Heart right ventricle (tissue), 16 donors: ENCODE measurements around the gene SLAMF7. TPM values are rescaled to one million over a fixed set of nuclear protein-coding genes. Genes with fewer than 3 reads are reported as not detected.
"Not testable (repeated sequence)": the region's sequence is repeated elsewhere in the genome, so short reads cannot be mapped to it uniquely, and the experiment has no call there.

Experiments
- ATAC-seq, 8 donors: fragments of 200-7000 bp; cut with Tn5 transposase; one replicate each; pipeline ENCODE4 v1.9.1; 2020; ENCODE audit warnings: mild to moderate bottlenecking in 8 of 8, moderate library complexity in 8 of 8, moderate number of reproducible peaks in 1 of 8
- DNase-seq, 2 donors: peaks; one replicate each; pipeline ENCODE4 v3.0.0-alpha.2; 2020
- H3K27ac ChIP-seq, 10 donors: fragments of 200-600 bp; sonication (generic) in 2 of 10; one replicate each; pipeline versions ENCODE4 v1.5.0 to v1.8.0; 2020 to 2022; ENCODE audit warnings: mild to moderate bottlenecking in 3 of 10
- H3K27me3 ChIP-seq, 7 donors: fragments of 200-600 bp; one replicate each; pipeline ENCODE4 v1.8.0; 2021 to 2022; ENCODE audit warnings: mild to moderate bottlenecking in 2 of 7
- H3K36me3 ChIP-seq, 9 donors: fragments of 200-600 bp; sonication (generic) in 1 of 9; one replicate each; pipeline versions ENCODE4 v1.5.0 to v1.8.0; 2020 to 2022; ENCODE audit warnings: mild to moderate bottlenecking in 2 of 9
- H3K4me1 ChIP-seq, 9 donors: fragments of 200-600 bp; sonication (generic) in 1 of 9; one replicate each; pipeline versions ENCODE4 v1.5.0 to v1.8.0; 2020 to 2022; ENCODE audit warnings: mild to moderate bottlenecking in 4 of 9
- H3K4me3 ChIP-seq, 10 donors: fragments of 200-600 bp; sonication (generic) in 2 of 10; one replicate each; pipeline versions ENCODE4 v1.5.0 to v1.8.0; 2020 to 2022; ENCODE audit warnings: mild to moderate bottlenecking in 7 of 10, moderate library complexity in 2 of 10
- H3K9me3 ChIP-seq, 11 donors: fragments of 200-600 bp in 10 of 11; sonication (generic) in 2 of 11; one replicate each; pipeline versions ENCODE4 v1.5.0 to v1.8.0; 2013 to 2022; ENCODE audit warnings: mild to moderate bottlenecking in 2 of 11, control low read depth in 1 of 11, moderate library complexity in 1 of 11
- CTCF ChIP-seq, 9 donors: fragments of 200-600 bp; sonication (generic) in 2 of 9; IDR thresholded peaks; one replicate each; pipeline versions ENCODE4 v1.5.0 to v1.8.0; 2021 to 2022; ENCODE audit warnings: antibody characterized with exemption in 9 of 9, mild to moderate bottlenecking in 5 of 9, moderate library complexity in 1 of 9
- WGBS, 2 donors: extraction: QIAGEN DNeasy Blood & Tissue Kit; methylation state at CpG; one replicate each; pipeline ENCODE4 v1.1.7; 2013; ENCODE audit warnings: inconsistent platforms in 1 of 2; 5-methylcytosine and 5-hydroxymethylcytosine counted together
- intact Hi-C, 10 donors: fragments of 100-400 bp; cut with DNase I; formaldehyde crosslinking; loops; one replicate each; pipeline versions ENCODE4 v1.11.1 to v1.14.2; 2022
- polyA plus RNA-seq, 2 donors: library from polyadenylated mRNA; stranded (reverse); fragments of 200-250 nt; gene quantifications; one replicate each; pipeline ENCODE4 v1.2.3, GENCODE V29; 2013
- total RNA-seq, 10 donors: library from RNA; stranded (reverse); fragmentation: NEBNext Ultra II Directional in 3 of 10; extraction: Animal tissue kit (Norgen Biotek cat#: 25700) in 3 of 10; gene quantifications; one replicate each; pipeline versions ENCODE4 v1.2.1 to v1.2.4, GENCODE V29; 2021 to 2023
- donor health status: Arrhythmogenic right ventricular cardiomyopathy.
- donor health status: ischemic (EF 13 %, LVEDD 7.1; RV severe dilation, severe dysfunction).
- donor health status: healthy with polysubstance abuse.
- donor health status: DM: no; HTN: yes; CAD: no.
- donor health status: DM: no; HTN: no; CAD: no.
- donor health status: ischemic (EF 25% LVEDD 6.9; RV normal size, moderate dysfunction).
- donor health status: ischemic (EF 25% LVEDD 5.7; RV mildly dilated, moderate dysfunction).
- donor health status: healthy.
- donor health status: DM: yes; HTN: yes; CAD: no.
- donor health status: Ischemic cardiomyopathy.
- donor health status: ischemic (EF 35%, LVEDD 5.7; RV mildly dilated, moderate dysfunction).
- donor health status: nonischemic (EF 11% LVEDD 7.7; RV severe dilation, severe dysfunction).
- donor health status: DM: yes; HTN: yes; CAD: no.
- donor health status: PGD.
- donor health status: ischemic (EF 29% LVEDD 5.4; RV normal size, mild dysfunction).
- donor health status: nonischemic (EF 23%, LVEDD 6.1; RV moderate dilation, normal function).

The SLAMF7 gene
- total and polyA plus RNA-seq, 12 donors = 0.11 to 19.4 (median 0.28) TPM

- intact Hi-C loops = no loop called here
- Histone ChIP-seq H3K4me3 (no peak overlapping the region), H3K36me3 (no peaks in the 10 kb centered on the region), H3K27me3 (peaks cover 0 to 9% (median 0%) of the 10 kb centered on the region in 7 donors), H3K9me3 (no peaks in the 10 kb centered on the region), H3K27ac (peak overlapping the region in 1 of 10 donors; percentile 90), H3K4me1 (peaks cover 0 to 74% (median 0%) of the 10 kb centered on the region in 9 donors)
- TF ChIP-seq CTCF (IDR thresholded peaks at IDR 0.05) = no peak
- WGBS, 2 donors = 84 to 86% methylated on average over 4 of the region's 4 CpGs
- ATAC-seq = peak in 7 of 8 donors; percentile 51 to 85 (median 73)
- DNase-seq = no peak
Observed at GRCh38 chr1:160704250-160704649, 34.8 kb upstream of the SLAMF7 start.

GRCh38 chr1:160705212-160705621 is 33.8 kb upstream of the SLAMF7 start:
- intact Hi-C loops, H3K27me3 ChIP-seq, DNase-seq, H3K36me3 ChIP-seq, H3K9me3 ChIP-seq, H3K4me3 ChIP-seq: not testable (repeated sequence)
- WGBS, 2 donors = 79 to 90% methylated on average over 3 of the region's 3 CpGs
- Histone ChIP-seq H3K4me1 (peaks cover 0 to 73% (median 0%) of the 10 kb centered on the region in 9 donors), H3K27ac (peak overlapping the region in 1 of 10 donors; percentile 90)
- peak in 5 of 8 donors; percentile 48 to 62 (median 52) for ATAC-seq

- intact Hi-C loops = no loop called here
- H3K9me3 ChIP-seq = no peaks in the 10 kb centered on the region
- no peak for TF ChIP-seq CTCF (IDR thresholded peaks at IDR 0.05)
- peaks cover 0 to 9% (median 0%) of the 10 kb centered on the region in 7 donors for H3K27me3 ChIP-seq
- ATAC-seq (no peak), DNase-seq (no peak)
- peak overlapping the region in 1 of 10 donors; percentile 68 for H3K4me3 ChIP-seq
- H3K27ac ChIP-seq = peak overlapping the region in 1 of 10 donors; percentile 90
- H3K4me1 ChIP-seq = peaks cover 0 to 69% (median 0%) of the 10 kb centered on the region in 9 donors
- H3K36me3 ChIP-seq = no peaks in the 10 kb centered on the region
Observed at GRCh38 chr1:160705742-160706141, 33.3 kb upstream of the SLAMF7 start.

GRCh38 chr1:160706526-160707235 is 32.4 kb upstream of the SLAMF7 start:
- intact Hi-C loops = no loop called here
- H3K4me1 ChIP-seq = peaks cover 0 to 69% (median 0%) of the 10 kb centered on the region in 9 donors
- DNase-seq = no peak
- H3K27me3 ChIP-seq = peaks cover 0 to 15% (median 0%) of the 10 kb centered on the region in 7 donors
- no peak for ATAC-seq
- H3K9me3 ChIP-seq = no peaks in the 10 kb centered on the region
- 40 to 54% methylated on average over 4 of the region's 4 CpGs for WGBS, 2 donors
- H3K27ac ChIP-seq = peak overlapping the region in 2 of 10 donors; percentile 43 to 90
- TF ChIP-seq CTCF (IDR thresholded peaks at IDR 0.05) = no peak
- H3K36me3 ChIP-seq = no peaks in the 10 kb centered on the region
- H3K4me3 ChIP-seq = peak overlapping the region in 1 of 10 donors; percentile 68
